HG02943 (cell line): ENCODE results near the gene ARHGEF1.
"Not testable (repeated sequence)": the region's sequence is repeated elsewhere in the genome, so short reads cannot be mapped to it uniquely, and the experiment has no call there.

ENCODE experiments used
- ATAC-seq: cut with Tn5 transposase; IDR thresholded peaks from one replicate; pipeline ENCODE4 v1.9.1; 2021; ENCODE audit warnings: mild to moderate bottlenecking, low read depth, moderate library complexity; ENCODE audit not compliant: unreplicated experiment

The ARHGEF1 gene

DNA sequence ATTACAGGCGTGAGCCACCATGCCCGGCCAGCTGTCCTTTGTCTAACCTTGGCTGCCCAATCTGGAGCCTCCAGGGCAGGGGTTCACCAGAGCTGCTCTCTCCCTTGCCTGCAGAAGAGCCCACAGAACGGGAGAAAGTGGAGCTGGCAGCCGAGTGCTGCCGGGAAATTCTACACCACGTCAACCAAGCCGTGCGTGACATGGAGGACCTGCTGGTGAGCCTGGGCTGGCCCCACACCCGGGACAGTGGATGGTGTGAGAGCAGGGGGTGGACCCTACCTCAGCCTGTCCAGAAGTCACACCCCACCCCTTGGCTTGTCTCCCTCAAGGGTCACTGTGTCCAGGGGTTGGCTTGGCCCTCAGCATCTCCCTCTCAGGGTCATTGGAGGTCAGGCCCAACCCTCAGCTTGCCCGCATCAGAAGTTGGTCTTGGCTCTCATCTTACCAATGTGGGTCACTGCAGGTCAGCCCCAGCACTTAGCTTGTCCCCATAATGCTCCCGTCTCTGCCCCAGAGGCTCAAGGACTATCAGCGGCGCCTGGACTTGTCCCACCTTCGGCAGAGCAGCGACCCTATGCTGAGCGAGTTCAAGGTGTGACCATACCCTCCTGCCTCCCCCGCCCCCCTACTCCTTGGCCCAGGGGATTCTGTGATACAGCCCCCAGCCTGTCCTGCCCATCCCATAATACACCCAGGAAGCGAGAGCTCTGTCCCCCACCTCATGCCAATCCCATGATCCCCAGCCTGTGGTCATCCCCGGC is 20.4 kb downstream of the ARHGEF1 start:
- ATAC-seq: no peak

- no peak for ATAC-seq
Observed at GRCh38 chr19:41904118-41904870, 21.3 kb downstream of the ARHGEF1 start.

DNA sequence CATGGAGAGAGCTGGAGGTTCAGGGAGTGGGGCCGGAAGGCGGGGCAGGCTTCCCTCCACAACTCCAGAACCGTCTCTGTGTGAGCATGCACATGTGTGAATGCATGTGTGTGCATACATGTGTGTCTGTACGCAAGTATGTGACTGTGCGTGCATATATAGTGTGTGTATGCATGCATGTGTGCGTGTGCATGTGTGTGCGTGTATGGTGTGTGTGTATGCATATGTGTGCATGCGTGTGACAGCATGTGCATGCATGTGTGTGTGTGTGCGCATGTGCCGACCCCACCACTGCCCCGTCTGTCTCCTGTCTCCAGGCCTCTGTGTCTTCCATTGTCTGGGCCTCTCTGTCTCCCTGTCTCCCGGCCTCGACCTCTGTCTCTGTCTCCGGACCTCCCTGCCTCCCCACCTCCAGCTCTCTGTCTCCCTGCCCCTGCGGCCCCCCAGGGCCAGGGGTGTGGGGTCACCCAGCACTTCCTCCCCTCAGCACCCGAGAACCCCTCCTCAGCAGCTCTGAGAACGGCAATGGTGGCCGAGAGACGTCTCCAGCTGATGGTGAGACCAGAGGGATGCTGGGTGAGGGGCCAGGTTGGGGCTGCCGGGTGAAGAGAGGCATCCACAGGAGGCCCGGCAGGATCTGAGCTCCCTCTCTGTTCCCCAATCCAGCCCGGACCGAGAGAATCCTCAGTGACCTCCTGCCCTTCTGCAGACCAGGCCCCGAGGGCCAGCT is 22.5 kb downstream of the ARHGEF1 start:
- ATAC-seq: no peak

DNA sequence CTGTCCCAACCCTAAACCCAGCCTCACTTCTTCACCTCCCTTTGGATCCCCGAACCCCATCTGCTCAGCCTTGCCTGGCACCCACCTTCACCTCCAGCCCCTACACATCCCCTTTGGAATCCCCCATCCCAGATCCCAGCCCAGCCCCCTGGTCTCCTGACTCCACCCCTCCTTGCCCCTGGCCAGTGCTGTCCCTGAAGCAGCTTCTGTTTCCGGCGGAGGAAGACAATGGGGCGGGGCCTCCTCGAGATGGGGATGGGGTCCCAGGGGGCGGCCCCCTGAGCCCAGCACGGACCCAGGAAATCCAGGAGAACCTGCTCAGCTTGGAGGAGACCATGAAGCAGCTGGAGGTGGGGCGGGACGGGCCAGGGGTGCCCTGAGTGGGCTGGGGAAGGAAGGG is 23.3 kb downstream of the ARHGEF1 start:
- ATAC-seq: no peak

DNA sequence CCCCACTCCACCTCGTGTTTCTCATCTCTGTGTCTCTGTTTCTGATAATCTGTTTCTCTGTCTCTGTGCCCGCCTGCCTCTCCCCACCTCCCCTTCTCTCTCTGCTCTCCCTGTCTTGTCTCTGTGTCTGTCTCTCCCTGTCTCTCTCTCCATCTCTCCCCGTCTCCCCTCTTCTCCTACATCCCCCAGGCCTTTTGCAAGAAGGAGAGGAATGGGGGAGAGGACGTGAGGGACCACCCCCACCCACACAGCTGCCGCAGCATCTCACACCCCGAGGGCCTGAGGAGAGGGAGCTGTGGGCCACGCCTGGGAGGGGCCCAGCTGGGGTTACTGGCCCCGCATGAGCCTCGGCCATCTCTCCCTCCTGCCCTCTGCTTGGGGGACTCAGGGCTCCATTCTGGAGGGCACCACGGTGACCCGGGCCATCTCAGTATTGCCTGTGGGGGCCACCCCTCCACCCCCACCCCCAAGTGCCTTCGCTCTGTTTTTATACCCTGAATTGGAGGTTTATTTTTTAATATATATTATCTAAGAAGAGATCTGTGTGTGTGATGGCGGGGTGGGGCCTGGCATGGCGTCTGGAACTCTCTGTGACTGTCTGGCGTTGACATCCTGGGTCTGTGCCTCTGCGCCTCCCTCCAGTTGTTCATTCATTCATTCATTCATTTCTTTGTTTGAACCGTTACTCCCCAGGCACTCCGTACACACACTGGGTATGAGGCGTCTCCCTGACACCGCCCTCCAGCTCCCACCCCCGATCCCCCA is 24.1 kb downstream of the ARHGEF1 start:
- no peak for ATAC-seq

DNA sequence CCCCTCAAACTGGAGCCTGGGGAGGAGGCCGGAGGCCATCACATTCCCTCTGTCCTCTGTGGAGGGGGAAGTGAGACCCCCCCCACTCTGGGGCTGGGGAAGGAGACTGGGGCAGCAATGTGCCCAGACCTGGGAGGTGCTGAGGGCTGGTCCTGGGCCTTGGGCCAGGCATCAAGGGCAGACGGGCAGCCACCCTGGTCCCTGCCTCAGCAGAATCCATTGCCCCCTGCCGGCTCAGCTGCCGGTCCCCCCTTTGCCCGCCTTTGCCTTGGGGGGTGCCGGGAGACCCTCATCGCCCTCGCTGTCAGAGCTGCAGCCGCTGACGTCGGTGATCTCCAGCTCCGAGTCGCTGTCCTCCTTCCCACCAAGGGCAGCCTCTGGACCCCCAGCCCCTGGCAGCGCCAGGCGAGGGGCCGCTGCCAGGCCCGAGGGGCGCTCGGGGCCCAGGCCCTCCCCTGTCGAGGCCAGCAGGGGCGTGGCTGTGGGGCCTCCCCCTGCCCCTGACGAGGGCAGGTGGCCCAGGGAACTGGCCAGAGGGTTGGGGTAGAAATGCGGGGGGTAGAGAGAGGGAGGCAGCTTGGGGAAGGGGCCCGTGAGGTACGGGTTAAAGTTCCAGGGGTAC is 25.1 kb downstream of the ARHGEF1 start:
- no peak for ATAC-seq

GRCh38 chr19:41908724-41909464 is 25.9 kb downstream of the ARHGEF1 start:
- no peak for ATAC-seq

- no peak for ATAC-seq
Observed at GRCh38 chr19:41909706-41910105, 26.7 kb downstream of the ARHGEF1 start.

DNA sequence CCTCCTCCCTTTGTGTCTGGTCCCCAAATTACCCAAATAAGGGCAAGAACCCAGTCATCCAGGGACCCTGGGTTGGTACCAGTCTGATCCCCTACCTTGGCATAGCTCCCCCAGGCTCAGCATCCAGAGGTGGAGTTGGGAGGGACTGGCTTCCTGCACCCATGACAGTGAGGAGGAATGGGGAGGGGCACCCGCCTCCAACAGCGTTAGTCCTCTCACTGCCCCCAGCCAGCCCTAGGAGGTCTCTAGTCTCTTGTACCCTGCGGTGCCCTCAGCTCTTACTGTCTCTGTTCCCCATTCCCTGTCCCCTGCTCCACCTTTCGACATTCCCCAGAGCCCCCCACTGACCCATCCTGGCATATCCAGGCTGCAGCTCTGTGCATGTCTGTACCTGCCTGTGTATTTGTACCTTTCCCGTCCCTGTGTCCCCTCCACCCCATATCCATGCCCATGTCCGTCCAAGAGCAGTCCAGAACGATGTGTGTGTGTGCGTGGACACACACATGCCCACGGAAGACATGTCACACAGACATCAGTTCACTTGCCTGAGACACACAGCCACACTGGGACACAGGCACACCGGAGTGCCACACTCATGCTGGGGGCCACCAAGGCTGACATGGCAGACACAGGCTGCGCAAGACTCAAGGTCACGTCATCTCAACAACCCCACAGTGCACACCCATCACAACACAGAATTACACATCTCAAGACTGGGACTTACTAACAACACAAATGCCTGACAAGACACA is 27.4 kb downstream of the ARHGEF1 start:
- ATAC-seq: no peak

- ATAC-seq: no peak
Observed at GRCh38 chr19:41910992-41911888, 28.3 kb downstream of the ARHGEF1 start.

DNA sequence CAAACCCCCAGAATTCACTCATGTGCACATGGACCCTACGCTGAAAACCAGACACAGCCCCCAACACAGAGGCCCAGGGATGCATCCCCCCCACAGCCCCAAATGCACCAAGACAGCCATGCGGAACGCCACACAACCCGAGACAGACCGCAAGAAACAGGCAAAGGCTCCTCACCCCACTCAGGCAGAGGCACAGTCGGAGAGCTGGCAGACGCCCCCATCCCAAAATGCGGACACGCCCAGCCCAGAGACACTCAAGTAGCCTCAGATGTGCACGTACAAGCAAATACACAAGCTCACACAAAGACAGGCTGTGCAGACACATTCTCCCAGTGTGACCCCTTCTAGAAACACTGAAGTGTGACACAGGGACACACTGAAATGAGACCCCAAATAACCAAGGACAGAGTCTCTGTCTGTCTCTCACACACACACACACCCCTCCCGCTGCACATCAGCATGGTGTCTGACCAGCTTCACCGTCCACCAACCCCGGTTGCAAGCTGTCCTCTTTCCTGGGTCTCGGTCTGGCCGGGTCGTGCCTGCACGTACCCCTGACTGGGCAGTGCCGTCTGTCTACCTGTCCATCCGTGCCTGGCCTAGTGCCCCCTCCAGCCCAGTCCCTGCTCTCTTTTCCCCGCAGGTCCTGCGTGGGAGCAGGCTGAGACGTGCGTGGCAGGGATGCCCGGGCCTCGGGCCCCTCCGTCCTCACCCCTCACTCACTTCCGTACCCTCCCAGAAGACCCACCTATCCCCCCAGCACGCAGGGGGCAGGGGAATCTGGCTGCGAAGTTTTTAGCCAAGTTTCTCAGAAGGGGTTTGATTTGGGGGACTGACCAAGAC is 29.1 kb downstream of the ARHGEF1 start:
- ATAC-seq: no peak

DNA sequence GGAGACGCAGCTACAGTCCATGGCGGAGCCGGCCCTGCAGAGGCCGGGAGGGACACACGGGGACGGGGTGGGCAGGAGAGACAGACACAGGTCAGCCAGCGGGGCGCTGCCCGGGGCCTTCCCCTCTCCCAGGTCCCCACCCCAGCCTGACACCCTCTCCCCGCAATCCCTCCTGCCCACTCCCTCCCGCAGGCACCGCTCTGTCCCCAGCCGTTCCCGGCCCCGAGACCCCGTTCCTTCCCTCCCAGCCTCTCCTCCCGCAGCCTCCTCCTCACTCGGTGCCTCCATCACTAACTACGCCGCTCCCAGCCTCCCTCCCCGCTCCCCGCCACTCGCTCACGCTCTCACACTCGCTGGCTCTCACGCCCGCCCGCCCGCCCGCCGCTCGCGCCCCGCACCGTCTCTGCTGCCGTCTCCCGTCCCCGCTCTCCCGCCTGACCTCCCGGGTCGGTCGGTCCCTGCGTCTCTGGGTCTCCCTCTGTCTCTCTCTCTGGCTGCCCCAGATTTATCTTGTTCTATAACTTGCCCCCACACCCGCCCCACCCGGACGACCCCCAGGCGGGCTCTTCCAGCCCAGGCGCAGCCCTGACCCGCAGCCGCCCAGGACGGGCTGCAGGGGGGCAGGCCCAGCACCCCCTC is 30.0 kb downstream of the ARHGEF1 start:
- ATAC-seq: no peak

- no peak for ATAC-seq
Observed at GRCh38 chr19:41913538-41914423, 30.8 kb downstream of the ARHGEF1 start.

DNA sequence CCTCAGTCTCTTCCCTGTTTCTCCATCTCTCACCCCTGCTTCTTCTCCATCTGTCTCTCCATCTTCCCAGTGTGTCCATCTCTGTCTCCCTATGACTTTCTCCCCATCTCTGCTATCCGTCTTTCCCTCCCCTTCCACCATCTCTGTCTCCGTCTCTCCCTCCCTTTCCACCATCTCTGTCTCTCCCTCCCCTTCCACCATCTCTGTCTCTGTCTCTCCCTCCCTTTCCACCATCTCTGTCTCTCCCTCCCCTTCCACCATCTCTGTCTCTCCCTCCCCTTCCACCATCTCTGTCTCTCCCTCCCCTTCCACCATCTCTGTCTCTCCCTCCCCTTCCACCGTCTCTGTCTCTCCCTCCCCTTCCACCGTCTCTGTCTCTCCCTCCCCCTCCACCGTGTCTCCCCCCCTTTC is 31.4 kb downstream of the ARHGEF1 start:
- ATAC-seq: not testable (repeated sequence)

GRCh38 chr19:41915021-41915775 is 32.2 kb downstream of the ARHGEF1 start:
- ATAC-seq: no peak
